RCC 7860 (cell line): ENCODE results near the gene FMN1.
A peak's percentile ranks its signal among the peaks of the same experiment; 100 is the strongest.

Source experiments
- DNase-seq: peaks from one replicate; pipeline ENCODE4 v3.0.0-alpha.2; 2015; ENCODE audit warnings: low spot score
- FAIRE-seq: peaks from 2 replicates; lab custom pipeline; 2012; peaks lifted over from hg19 to GRCh38; lab: Jason Lieb, UNC

FMN1 gene

DNA sequence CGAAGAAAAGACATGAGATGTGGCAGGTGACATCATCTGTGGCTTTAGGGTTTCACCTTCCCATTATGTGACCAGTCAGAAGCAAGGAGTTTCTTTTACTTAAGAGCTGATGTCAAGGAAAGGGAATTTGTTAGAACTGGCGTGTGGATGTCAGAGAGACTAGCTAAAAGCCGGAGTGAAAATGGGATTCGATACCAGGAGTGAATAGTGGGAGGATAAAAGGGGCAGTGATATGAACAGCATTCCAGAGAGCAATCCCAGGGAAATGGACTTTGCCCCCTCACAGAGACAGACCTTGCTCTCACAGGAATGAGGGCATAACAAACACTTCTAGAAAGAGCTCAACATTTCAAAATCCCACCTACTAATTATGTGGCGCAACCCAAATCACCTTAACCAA is 5.9 kb upstream of the FMN1 start:
- DNase-seq, result peak; percentile 84
- FAIRE-seq, result peak; percentile 73

DNA sequence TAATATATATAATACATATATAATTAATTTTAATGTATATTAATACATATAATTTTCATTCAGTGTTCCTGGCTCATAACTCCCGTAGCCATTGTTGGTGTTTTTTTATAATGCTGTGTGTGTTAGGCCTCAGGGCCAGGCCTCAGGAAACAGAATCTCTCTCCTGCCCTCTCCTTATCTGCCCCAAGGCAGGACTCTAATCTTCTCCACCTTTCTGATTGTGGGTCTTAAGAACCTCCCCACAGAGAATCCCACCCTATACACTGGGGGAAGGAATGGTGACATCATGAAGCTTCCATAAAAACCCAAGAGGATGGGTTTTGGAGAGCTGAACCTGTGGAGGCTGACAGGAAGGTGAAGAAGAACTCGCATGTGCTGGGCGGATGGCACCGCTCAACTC is 4.0 kb upstream of the FMN1 start:
- no peak for DNase-seq
- no peak for FAIRE-seq

DNA sequence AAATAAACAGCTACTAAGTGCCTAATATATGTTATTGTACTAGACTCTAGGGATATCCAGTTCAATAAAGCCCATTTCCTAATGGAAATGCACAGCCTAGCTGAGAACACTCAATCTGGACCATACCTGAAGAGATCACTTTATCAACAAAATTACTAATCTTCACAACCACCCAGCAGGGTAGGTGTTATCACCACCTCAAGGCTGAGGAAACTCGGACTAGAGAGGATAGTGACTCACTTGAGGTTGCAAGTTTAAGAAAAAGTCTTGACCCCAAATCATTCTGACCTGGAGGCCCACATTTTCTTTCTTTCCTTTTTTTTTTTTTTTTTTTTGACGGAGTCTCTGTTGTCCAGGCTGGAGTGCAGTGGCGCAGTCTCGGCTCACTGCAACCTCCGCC is 3.1 kb upstream of the FMN1 start:
- no peak for FAIRE-seq
- DNase-seq, result no peak

DNA sequence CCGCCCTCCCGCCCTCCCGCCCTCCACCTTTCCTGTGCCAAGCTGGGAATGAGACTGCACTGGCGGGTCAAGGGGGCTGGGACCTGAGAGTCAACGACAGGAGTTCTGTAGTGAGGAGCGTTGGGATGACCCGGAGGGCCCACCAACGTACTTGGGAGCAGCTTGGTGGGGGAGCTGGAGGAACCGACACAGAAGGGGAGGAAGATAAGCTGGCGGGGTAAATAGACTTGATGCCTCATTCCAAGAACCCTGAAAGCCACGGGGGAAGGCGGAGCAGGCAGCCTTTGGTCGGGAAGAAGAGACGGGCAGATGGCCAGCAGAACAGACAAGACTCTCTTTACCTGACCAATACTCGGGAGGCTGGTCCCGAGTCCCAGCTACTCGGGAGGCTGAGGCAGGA is 277 bp downstream of the FMN1 start:
- FAIRE-seq, result no peak
- no peak for DNase-seq

DNA sequence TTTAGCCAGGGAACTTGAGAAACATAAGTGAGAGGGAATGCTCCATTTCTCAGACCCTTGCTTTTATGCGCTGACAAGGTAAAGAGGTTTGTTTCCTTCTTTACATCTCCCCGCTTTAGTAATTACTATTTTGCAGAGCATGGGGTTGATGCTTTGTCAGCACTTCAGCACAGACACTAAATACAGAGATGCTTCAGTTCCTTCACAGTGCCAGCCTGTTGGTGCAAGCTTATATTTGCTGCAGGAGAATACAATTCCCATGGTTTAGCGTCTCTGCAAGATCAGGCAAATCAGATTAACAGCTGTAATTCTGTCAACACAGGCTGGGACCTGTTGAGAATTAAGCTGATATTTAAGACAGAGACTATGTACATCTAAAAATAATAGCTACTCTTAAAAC is 2.9 kb downstream of the FMN1 start:
- no peak for FAIRE-seq

DNA sequence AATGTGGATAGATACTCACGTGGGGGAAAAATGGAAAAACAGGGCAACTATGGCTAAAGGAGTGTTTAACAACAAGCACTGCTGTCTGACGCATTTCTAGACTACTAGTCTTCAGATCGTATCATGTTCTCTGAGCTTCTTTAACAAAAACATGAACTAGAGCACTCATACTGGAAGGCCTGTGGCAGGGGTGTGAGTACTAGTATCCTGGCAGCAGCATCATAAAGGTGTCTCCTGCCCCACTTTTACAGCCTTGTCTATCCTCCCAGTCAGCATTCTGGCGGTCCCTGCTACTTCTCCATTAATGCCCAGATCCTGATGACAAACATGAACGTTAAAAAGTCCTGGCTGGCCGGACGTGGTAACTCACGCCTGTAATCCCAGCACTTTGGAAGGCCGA is 4.0 kb downstream of the FMN1 start:
- no peak for DNase-seq
- FAIRE-seq, result no peak

More for the DNA sequence above, 2.9 kb downstream of the FMN1 start:
- DNase-seq, result no peak

DNA sequence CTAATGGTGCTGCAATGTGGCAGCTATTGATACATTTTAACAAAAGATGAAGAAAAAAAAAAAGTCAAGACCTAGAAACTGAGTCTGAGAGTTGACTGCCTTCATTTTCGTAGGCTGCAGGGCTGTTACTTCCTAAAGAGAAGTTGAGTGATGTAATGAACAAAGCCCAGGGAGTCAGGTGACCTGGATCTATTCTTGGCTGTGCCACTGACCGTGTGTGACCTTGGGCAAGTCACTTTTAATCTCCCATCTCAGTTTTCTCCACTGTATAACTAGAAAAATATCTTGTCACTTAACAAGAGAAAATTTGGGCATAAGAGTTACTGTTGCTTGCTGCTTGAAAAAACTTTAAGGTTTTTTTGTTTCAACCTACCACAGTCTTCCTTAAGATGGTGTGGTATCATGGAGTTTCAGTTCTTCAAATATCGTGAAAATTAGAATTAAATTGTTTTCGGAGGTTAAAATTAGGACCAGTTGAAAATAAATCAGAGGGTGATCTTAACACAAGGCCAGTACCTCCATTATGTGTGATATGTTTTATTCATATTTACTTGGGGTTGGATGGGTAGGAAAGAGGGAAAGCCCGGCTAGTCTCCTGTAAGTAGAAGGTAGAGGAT is 5.8 kb downstream of the FMN1 start:
- FAIRE-seq (no peak), DNase-seq (no peak)

DNA sequence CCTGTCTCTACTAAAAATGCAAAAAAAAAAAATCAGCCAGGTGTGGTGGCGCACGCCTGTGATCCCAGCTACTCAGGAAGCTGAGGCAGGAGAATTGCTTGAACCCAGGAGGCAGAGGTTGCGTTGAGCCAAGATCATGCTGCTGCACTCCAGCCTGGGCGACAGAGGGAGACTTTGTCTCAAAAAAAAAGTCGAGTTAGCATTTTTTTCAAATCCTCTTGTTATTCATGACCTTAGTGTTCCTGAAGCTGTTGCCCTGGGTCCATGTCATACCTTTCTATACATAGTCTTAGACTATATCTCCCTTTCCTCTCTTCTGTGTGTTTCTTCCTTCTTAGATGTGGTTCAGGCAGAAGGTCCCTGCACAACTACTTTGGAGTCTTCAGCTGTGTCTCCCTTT is 6.4 kb downstream of the FMN1 start:
- no peak for DNase-seq
- no peak for FAIRE-seq

DNA sequence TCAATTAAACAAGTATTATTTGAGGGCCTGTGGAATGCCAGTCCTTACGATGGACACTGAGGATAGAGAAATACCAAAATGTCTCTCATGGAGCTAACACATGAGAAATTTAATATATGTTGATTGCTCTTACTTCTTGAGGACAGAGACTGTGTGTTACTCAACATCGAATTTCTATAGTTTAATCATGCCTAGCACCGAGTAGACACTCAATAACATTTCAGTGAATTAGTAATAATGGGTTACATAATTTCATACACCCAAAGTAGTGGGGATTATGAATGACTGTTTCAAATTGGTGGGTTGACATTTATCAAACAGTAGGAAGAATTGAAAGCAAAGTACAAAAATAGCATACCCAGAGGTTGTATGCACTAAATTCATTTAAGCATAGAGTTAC is 11.2 kb downstream of the FMN1 start:
- FAIRE-seq (no peak), DNase-seq (no peak)

DNA sequence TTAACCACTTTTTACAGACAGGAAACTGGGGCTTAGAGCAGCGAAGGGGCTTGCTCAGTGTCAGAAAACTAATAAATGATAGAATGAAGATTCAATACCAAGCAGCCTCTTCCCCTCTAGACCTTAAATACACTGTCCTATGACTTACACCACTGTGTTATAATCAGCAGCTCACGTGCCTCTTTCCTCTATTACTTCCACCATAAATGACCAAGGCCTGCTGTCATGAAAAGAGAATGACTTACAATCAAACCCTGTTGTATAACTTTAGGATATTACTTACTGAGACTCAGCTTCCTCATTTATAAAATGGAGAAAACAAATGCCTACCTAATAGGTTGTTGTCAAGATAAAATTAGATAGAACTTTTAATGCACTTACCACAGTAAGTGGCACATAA is 11.6 kb downstream of the FMN1 start:
- no peak for FAIRE-seq
- DNase-seq, result no peak

DNA sequence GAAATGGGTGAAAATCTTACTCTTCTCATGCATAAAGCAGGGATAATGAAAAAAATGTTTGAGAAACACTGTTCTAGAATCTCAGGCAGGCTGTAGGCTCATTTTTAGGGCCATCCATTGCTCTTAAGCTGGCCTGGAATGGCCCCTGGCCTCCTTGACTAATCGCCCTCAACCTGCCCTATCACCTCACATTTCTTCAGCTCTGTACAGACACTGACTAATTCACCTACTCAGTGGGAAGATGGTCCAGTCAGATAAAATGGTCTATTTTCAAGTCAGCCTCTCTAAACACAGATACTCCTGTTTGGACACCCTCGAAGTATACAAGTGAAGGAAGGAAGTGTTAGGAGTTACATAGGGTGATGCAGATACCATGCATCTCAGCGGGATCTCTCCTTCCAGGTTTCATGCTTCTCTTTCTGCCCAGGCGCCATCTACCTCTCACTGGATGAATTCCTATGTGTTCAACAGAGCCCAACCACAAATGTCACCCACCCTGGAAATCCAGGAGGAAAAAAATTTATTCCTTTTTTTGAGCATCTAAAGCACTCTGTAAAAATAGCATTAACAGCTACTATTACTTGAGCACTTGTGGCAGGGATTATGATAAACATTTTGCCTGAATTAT is 12.1 kb downstream of the FMN1 start:
- no peak for DNase-seq
- FAIRE-seq, result no peak

DNA sequence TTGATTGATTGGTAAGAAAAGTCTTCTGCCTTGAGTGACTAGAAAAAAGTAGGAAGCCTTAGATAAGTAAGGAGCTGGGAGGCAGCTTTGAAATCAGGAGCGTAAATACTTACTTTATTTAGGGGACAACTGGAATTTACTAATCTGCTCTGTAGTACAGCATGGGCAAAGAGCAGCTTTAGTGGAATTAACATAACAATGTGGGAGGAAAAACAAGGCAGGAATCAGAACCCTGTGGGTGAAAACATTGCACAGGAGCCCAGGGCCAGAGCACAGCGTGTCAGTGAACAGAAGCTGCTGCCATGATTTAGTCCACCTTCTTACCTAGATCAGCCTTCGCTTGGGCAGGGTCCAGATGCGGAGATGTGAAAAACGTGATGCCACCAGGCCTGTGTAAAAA is 14.6 kb downstream of the FMN1 start:
- FAIRE-seq (no peak), DNase-seq (no peak)

DNA sequence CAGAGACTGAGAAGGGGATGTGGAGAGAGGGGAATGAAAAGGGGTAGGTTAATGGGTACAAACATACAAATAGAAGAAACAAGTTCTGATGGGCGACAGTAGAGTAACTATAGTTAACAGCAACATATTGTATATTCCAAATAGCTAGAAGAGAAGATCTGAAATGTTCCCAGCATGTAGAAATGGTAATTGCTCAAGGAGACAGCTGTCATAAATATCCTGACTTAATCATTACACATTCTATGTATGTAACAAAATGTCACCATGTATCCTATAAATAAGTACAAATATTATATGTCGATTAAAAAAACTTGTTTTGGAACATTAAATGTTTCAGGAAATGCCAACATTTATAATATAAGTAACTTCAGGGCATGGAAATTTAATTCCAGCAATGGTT is 23.3 kb downstream of the FMN1 start:
- DNase-seq (no peak), FAIRE-seq (no peak)

DNA sequence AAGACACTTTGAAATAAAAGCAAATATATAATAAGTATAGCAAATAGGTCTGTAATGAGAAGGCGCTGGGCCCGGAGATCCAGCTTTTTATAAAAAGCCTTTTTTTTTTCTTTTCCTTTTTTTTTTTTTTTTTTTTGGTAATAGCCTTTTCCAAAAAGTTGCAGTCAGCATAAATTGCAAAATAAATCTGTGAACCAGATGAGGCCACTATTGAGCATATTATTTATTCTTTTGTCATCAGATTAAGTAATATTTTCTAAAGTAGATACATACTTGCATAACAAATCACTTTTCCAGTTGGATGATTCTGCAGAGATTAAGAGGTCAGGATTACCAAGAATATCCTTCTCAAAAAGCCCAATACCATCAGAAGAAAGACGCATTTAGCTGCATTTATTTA is 24.9 kb downstream of the FMN1 start:
- FAIRE-seq (no peak), DNase-seq (no peak)

DNA sequence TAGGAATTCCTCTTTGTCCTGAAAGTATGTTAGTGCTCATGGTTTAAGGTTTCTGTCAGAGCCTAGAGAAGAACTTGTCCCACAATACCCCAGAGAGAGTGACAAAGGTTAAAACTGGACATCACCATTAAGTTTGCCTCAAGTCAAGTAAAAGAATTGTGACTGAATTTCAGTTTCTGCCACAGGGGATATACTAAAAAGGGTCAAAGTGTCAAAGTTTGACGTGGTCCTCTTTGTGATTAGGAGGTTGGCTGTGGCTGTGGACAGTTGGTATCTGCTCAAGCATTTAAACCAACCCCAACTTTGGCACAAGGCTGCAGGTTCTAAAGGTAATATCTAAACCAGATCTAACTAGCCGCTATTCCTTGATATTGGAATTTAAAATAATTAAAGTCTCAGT is 26.1 kb downstream of the FMN1 start:
- DNase-seq (no peak), FAIRE-seq (no peak)

DNA sequence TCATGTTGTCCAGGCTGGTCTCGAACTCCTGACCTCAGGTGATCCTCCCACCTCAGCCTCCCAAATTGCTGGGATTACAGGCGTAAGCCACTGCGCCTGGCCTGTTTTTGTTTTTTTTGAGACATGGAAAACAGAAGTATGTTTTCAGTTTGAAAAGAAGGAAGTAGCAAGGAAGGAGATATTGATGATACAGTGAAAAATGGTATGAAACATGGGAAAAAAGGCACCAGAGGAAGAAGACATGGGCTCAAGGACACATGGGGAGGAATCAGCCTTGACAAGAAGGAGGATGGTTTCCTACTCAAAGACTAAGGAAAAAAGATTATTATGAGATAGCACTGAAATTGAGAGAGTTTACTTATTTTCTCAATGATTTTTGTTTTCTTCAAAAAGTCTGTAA is 30.7 kb downstream of the FMN1 start:
- DNase-seq (no peak), FAIRE-seq (no peak)

DNA sequence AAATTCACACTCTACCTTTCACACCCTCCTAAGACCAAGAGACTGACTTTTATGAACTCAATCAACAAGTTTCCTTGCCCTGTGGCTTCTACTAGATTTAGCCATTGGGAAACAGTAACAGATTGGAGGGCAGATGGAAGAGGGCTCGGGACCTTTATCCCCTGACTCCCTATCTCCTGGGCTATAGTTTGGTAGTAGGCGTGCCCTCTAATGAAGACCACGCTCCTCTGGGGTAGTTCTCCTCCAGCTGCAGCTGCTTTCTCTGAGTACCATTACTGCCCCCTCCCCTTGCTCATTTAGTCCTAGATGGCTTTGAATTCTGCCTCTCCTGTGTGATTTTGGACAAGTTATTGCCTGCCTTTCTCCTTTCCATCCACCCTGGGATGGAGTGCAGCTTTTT is 33.3 kb downstream of the FMN1 start:
- no peak for DNase-seq
- FAIRE-seq, result no peak

DNA sequence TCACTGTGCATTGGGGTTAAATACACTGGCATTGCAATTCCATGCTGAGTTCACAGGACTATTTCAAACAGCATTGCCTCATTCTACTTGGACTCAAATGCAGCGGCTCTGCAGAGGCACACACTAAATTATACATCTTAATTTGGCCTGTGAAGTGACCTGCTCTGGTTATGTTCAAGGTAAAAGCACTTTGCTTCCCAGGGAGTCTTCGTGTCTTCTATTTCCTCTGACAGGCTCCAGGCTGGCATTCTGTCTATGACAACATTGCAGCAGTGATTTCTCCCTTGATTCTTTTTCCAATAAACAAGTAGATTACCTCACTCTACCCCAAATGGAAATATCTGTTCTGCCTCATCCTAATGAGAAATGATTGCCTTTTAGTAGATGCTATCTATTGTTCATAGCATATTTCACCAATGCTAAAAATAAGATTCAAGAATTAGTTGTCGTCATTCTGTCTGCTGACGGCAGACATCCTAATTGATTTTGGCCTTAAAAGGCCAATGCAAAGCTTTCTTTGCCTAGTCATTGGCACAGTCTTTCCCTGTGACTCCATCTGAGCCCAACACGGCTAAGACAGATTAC is 33.8 kb downstream of the FMN1 start:
- no peak for DNase-seq
- no peak for FAIRE-seq

DNA sequence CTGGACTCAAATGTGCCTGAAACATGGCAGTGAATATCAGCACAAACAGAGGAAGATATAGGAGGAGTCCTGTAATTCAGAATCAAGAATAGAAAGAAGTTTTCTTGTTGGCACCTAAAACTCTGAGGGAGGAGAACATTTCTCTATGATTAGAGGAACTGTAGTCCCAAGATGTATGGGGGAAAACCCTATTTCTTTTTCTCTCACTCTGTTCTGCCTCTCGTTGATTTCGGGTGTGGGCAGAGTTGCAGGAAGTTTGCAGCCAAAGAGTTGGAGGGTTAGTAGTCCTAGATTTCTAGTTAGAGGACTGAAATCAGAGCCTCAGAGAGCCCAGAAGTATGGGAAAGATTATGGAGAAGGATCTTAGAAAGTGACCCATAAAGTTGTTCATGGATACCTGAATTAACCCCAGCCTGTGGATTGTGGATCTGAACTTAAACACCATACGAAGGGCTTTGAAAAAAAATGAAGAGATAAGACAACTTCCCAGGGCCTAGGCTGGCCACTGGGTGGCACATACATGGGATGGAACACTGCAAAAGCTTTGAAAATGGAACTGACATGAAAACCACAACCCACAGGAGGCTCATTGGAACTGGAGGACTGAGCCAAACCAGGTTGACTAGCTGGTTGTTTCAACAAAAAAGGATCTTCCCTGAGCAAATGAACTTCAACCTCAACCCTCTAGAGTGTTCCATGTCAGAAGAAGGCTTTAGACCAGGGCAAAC is 34.6 kb downstream of the FMN1 start:
- no peak for FAIRE-seq
- DNase-seq, result no peak

DNA sequence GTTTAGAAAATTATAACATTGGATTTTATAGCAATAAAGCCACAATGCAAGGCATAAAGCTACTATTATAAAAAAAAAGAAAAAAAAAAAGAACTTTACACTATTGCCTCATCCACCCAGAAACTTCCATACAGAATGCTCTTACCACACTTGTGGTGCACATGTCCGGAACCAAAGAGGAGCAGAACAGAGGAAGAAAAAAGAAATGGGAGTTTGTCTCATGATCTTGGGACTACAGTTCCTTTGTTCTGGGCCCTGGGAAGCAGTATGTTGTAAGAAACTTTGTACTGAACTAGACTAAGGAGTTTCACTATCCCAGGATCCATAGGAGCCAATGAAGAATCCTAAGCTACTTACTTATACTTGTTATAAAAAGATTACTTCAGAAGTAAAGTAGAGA is 36.1 kb downstream of the FMN1 start:
- DNase-seq (no peak), FAIRE-seq (no peak)

DNA sequence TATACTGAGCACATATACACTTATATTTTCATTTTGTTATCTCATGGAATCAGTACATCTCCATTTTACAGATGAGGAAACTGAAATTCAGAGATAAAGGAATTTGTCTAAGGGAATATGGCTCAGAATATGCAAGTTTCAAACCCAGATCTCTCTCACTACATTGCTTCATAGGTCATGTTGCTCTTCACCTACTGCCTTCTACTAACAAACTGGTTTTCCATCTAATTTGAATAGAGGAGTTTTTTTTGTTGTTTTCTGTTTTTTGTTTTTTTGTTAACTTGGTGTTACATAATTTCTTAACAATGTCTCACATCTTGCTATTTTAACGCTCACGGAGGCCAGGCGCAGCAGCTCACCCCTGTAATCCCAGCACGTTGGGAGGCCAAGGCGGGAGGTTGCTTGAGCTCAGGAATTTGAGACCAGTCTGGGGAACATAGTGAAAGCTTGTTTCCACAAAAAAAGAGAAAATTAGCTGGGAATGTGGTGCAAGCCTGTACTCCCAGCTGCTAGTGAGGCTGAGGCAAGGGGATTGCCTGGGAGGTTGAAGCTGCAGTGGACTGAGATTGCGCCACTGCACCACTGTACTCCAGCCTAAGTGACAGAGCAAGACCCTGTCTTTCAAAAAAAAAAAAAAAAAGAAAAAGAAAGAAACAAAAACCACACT is 37.0 kb downstream of the FMN1 start:
- no peak for FAIRE-seq
- DNase-seq, result no peak
